Right lobe of liver (tissue), 6 donors: ENCODE measurements around the gene KIAA0825. TPM values are rescaled to one million over a fixed set of nuclear protein-coding genes. Genes with fewer than 3 reads are reported as not detected.

ENCODE experiments used
- ATAC-seq, 4 donors: fragments of 200-7000 bp; cut with Tn5 transposase; one replicate each; pipeline ENCODE4 v1.9.1; 2020; ENCODE audit warnings: mild to moderate bottlenecking in 4 of 4, moderate library complexity in 4 of 4
- DNase-seq, 3 donors: peaks; one replicate each; pipeline ENCODE4 v3.0.0-alpha.2; 2020
- H3K27ac ChIP-seq, 3 donors: fragments of 200-600 bp; one replicate each; pipeline ENCODE4 v1.8.0; 2022
- H3K27me3 ChIP-seq, 2 donors: fragments of 200-600 bp; one replicate each; pipeline ENCODE4 v1.8.0; 2022
- H3K36me3 ChIP-seq, 4 donors: fragments of 200-600 bp; sonication (generic) in 1 of 4; one replicate each; pipeline versions ENCODE4 v1.5.1 to v1.8.0; 2017 to 2022; ENCODE audit warnings: control low read depth in 1 of 4
- H3K4me1 ChIP-seq, 4 donors: fragments of 200-600 bp; sonication (generic) in 1 of 4; one replicate each; pipeline versions ENCODE4 v1.5.1 to v1.8.0; 2017 to 2022; ENCODE audit warnings: control low read depth in 1 of 4
- H3K4me3 ChIP-seq, 3 donors: fragments of 200-600 bp; one replicate each; pipeline ENCODE4 v1.8.0; 2022
- H3K9me3 ChIP-seq, 4 donors: fragments of 200-600 bp; sonication (generic) in 1 of 4; one replicate each; pipeline versions ENCODE4 v1.5.1 to v1.8.0; 2017 to 2022; ENCODE audit warnings: control low read depth in 1 of 4
- CTCF ChIP-seq, 4 donors: fragments of 200-600 bp in 3 of 4; fragments of 450-650 bp in 1 of 4; IDR thresholded peaks; one replicate each; pipeline versions ENCODE4 v1.5.1 to v1.8.0; 2016 to 2022; ENCODE audit warnings: antibody characterized with exemption in 4 of 4, mild to moderate bottlenecking in 2 of 4
- POLR2A ChIP-seq: fragments of 450-650 bp; IDR thresholded peaks from one replicate; pipeline ENCODE4 v1.6.1; 2017; ENCODE audit warnings: antibody characterized with exemption, mild to moderate bottlenecking
- WGBS: methylation state at CpG from one replicate; pipeline ENCODE4 v1.1.6; 2018; ENCODE audit warnings: low coverage, low lambda C conversion rate; ENCODE audit not compliant: insufficient coverage; ENCODE audit errors: missing lambda C conversion rate; 5-methylcytosine and 5-hydroxymethylcytosine counted together
- intact Hi-C, 2 donors: fragments of 100-400 bp; cut with DNase I; formaldehyde crosslinking; loops; one replicate each; pipeline versions ENCODE4 v1.11.2 to v1.14.1; 2022
- total RNA-seq, 6 experiments: library from RNA; depleted of rRNA in 2 of 6; stranded (reverse); fragments of >200 nt in 2 of 6; fragmentation: NEBNext Ultra II Directional in 3 of 6; extraction: Animal tissue kit (Norgen Biotek cat#: 25700) in 3 of 6; gene quantifications; one replicate each; pipeline versions ENCODE4 v1.1.0 to v1.2.4, GENCODE V29; 2016 to 2023
- donor health status: DM: no; HTN: yes; CAD: no.
- donor health status: DM: no; HTN: no; CAD: no.
- donor health status: DM: no; HTN: no; CAD: no.
- donor health status: DM: no; HTN: yes; CAD: no.
- donor health status: DM: no; HTN: yes; CAD: no.

The KIAA0825 gene
- total RNA-seq, 6 experiments from 2014 or later: 0.86 to 3.2 (median 1.7) TPM

- intact Hi-C loops: no loop called here
Observed at GRCh38 chr5:94367900-94368299, 250.5 kb downstream of the KIAA0825 start.

GRCh38 chr5:94366811-94367210, 251.6 kb downstream of the KIAA0825 start:
- Histone ChIP-seq H3K4me1 (no peaks in the 10 kb centered on the region), H3K27me3 (no peaks in the 10 kb centered on the region), H3K36me3 (no peaks in the 10 kb centered on the region), H3K27ac (no peak overlapping the region), H3K4me3 (no peak overlapping the region), H3K9me3 (no peaks in the 10 kb centered on the region)
- ATAC-seq (no peak), DNase-seq (no peak)
- TF ChIP-seq CTCF (IDR thresholded peaks at IDR 0.05) (no peak), POLR2A (no peak)
- intact Hi-C loops: no loop called here
- 84% methylated on average over 4 of the region's 4 CpGs for WGBS

More at GRCh38 chr5:94367900-94368299, 250.5 kb downstream of the KIAA0825 start:
- ATAC-seq (no peak), DNase-seq (no peak)
- no peak overlapping the region for H3K4me3 ChIP-seq
- H3K4me1 ChIP-seq: no peaks in the 10 kb centered on the region
- TF ChIP-seq POLR2A: no peak
- no peak for TF ChIP-seq CTCF (IDR thresholded peaks at IDR 0.05)
- no peak overlapping the region for H3K27ac ChIP-seq
- WGBS: 100% methylated on average over 2 of the region's 2 CpGs
- no peaks in the 10 kb centered on the region for H3K36me3 ChIP-seq
- no peaks in the 10 kb centered on the region for H3K9me3 ChIP-seq
- no peaks in the 10 kb centered on the region for H3K27me3 ChIP-seq

- Histone ChIP-seq H3K27ac (no peak overlapping the region), H3K4me3 (no peak overlapping the region), H3K9me3 (no peaks in the 10 kb centered on the region), H3K36me3 (no peaks in the 10 kb centered on the region), H3K27me3 (no peaks in the 10 kb centered on the region), H3K4me1 (no peaks in the 10 kb centered on the region)
- intact Hi-C loops: no loop called here
- DNase-seq (no peak), ATAC-seq (no peak)
- TF ChIP-seq CTCF (IDR thresholded peaks at IDR 0.05): no peak
- TF ChIP-seq POLR2A: no peak
- 78% methylated on average over 1 of the region's 1 CpG for WGBS
Observed at GRCh38 chr5:94362857-94363256, 255.5 kb downstream of the KIAA0825 start.

GRCh38 chr5:94361832-94362796, 256.3 kb downstream of the KIAA0825 start:
- Histone ChIP-seq H3K27ac (no peak overlapping the region), H3K4me1 (no peaks in the 10 kb centered on the region), H3K4me3 (no peak overlapping the region), H3K36me3 (no peaks in the 10 kb centered on the region), H3K9me3 (no peaks in the 10 kb centered on the region), H3K27me3 (no peaks in the 10 kb centered on the region)
- TF ChIP-seq POLR2A (no peak), CTCF (IDR thresholded peaks at IDR 0.05) (no peak)
- intact Hi-C loops: no loop called here
- ATAC-seq: no peak
- DNase-seq: no peak
- WGBS: 55% methylated on average over 5 of the region's 5 CpGs
